Measurements from ENCODE around the gene MKS1.
A peak's percentile ranks its signal among the peaks of the same experiment; 100 is the strongest.

Gene MKS1

GRCh38 chr17:58235821-58236220 lies 16.8 kb upstream of the MKS1 start:
- TF ChIP-seq, protein P1, sequence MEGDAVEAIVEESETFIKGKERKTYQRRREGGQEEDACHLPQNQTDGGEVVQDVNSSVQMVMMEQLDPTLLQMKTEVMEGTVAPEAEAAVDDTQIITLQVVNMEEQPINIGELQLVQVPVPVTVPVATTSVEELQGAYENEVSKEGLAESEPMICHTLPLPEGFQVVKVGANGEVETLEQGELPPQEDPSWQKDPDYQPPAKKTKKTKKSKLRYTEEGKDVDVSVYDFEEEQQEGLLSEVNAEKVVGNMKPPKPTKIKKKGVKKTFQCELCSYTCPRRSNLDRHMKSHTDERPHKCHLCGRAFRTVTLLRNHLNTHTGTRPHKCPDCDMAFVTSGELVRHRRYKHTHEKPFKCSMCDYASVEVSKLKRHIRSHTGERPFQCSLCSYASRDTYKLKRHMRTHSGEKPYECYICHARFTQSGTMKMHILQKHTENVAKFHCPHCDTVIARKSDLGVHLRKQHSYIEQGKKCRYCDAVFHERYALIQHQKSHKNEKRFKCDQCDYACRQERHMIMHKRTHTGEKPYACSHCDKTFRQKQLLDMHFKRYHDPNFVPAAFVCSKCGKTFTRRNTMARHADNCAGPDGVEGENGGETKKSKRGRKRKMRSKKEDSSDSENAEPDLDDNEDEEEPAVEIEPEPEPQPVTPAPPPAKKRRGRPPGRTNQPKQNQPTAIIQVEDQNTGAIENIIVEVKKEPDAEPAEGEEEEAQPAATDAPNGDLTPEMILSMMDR (IDR thresholded peaks at IDR 0.05; ENCODE audit: insufficient read depth, low read depth, low read length, missing control alignments) = no peak
- H3K4me3 ChIP-seq (ENCODE audit: low read depth, low read length) = no peak overlapping the region
- no peak for DNase-seq (ENCODE audit: low read depth)

GRCh38 chr17:58234512-58234911 lies 15.5 kb upstream of the MKS1 start:
- TF ChIP-seq, protein P1 (IDR thresholded peaks at IDR 0.05; ENCODE audit: insufficient read depth, low read depth, low read length, missing control alignments) = no peak
- H3K4me3 ChIP-seq (ENCODE audit: low read depth, low read length) = no peak overlapping the region

GRCh38 chr17:58233543-58233942 lies 14.5 kb upstream of the MKS1 start:
- no peak overlapping the region for H3K4me3 ChIP-seq (ENCODE audit: low read depth, low read length)
- TF ChIP-seq, protein P1 (IDR thresholded peaks at IDR 0.05; ENCODE audit: insufficient read depth, low read depth, low read length, missing control alignments) = no peak
- DNase-seq (ENCODE audit: low read depth) = peak; percentile 58

More at GRCh38 chr17:58234512-58234911, 15.5 kb upstream of the MKS1 start:
- no peak for DNase-seq (ENCODE audit: low read depth)

- H3K4me3 ChIP-seq (ENCODE audit: low read depth, low read length) = peak overlapping the region; percentile 20; the same call in 1 of the 2 replicates
- peak; percentile 82 for DNase-seq (ENCODE audit: low read depth)
- TF ChIP-seq, protein P1 (IDR thresholded peaks at IDR 0.05; ENCODE audit: insufficient read depth, low read depth, low read length, missing control alignments) = peak; percentile 1
Observed at GRCh38 chr17:58232707-58233156, 13.7 kb upstream of the MKS1 start.

DNA sequence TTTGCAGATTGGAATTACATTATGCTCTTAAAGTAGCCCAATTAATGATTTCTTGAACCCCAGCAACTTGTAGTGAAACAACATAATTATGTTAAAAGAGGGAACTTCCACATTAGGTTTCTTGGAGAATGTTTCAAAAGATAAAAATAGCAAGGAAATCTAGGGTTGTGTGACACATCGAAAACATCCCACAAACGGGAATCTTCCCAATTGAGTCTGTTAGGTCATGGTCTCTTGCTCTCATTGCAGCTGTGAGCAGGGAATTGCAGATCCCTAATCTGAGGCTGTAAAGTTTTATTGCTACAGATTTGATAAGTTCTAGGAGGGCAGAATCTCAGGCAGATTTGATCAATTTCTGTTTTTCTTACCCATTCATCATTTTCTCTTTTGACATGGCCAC lies 12.6 kb upstream of the MKS1 start:
- DNase-seq (ENCODE audit: low read depth) = no peak
- no peak overlapping the region for H3K4me3 ChIP-seq (ENCODE audit: low read depth, low read length)

DNA sequence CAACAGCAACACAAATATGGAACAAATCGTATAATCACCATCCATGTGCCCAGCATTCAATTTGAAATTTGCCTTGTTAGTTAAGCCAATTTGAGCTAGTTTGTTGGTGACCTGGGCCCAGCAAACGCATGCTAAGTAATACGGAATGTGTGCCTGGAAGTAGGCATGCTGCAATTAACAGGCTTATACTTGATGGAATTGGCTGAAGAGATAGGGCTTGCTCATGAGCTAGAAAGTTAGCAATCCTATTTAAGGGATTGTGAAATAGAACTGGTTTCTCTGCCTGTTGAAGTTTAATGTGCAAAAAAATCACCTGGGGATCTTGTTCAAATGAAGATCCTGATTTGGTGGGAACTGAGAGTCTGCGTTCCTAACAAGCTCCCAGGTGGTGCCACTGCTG lies 10.8 kb upstream of the MKS1 start:
- TF ChIP-seq, protein P1 (IDR thresholded peaks at IDR 0.05; ENCODE audit: insufficient read depth, low read depth, low read length, missing control alignments) = no peak
- H3K4me3 ChIP-seq (ENCODE audit: low read depth, low read length) = no peak overlapping the region
- no peak for DNase-seq (ENCODE audit: low read depth)

More for the DNA sequence above, 12.6 kb upstream of the MKS1 start:
- TF ChIP-seq, protein P1 (IDR thresholded peaks at IDR 0.05; ENCODE audit: insufficient read depth, low read depth, low read length, missing control alignments) = no peak

- H3K4me3 ChIP-seq (ENCODE audit: low read depth, low read length) = no peak overlapping the region
- TF ChIP-seq, protein P1 (IDR thresholded peaks at IDR 0.05; ENCODE audit: insufficient read depth, low read depth, low read length, missing control alignments) = no peak
- DNase-seq (ENCODE audit: low read depth) = no peak
Observed at GRCh38 chr17:58229384-58229783, 10.3 kb upstream of the MKS1 start.
